ENCODE data around the gene SPINK13. TPM values are rescaled to one million over a fixed set of nuclear protein-coding genes. Genes with fewer than 3 reads are reported as not detected.

The SPINK13 gene
- total RNA-seq, 1 donor from 2014 or later = not detected

DNA sequence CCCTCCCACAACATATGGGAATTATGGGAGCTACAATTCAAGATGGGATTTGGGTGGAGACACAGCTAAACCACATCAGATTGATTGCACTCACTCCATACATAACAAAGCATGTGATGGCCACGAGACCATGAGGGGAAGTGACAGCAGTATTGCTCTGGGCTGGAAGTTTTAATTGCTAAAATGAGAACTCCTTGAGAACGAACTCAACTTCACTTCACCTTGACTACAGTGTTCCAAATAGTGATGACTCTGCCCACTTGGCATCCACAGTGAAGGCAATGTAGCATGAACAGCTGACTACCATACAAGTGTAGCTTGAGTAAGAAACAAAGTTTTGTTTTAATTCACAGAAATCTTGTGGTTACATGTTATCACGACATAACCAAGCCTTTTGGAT is 42.9 kb downstream of the SPINK13 start:
- H3K27ac Mint-ChIP-seq (ENCODE audit: unreplicated experiment) = no peak overlapping the region
- no peak overlapping the region for H3K4me3 ChIP-seq (ENCODE audit: insufficient read depth, low read depth, low read length)
- H3K4me2 ChIP-seq (ENCODE audit: low read length) = no peak overlapping the region
- H3K36me3 ChIP-seq (ENCODE audit: insufficient read depth, low read length) = no peaks in the 10 kb centered on the region
- no peaks in the 10 kb centered on the region for H4K20me1 ChIP-seq (ENCODE audit: insufficient read depth, low read length)
- no peaks in the 10 kb centered on the region for H3K27me3 ChIP-seq (ENCODE audit: insufficient read depth, low read length)
- H2AFZ ChIP-seq (ENCODE audit: low read depth, low read length) = no peak overlapping the region
- DNase-seq (ENCODE audit: low read depth) (no peak), FAIRE-seq (no peak)
- no peaks in the 10 kb centered on the region for H3K36me3 Mint-ChIP-seq (ENCODE audit: low read depth, unreplicated experiment)
- no peaks in the 10 kb centered on the region for H3K4me1 ChIP-seq (ENCODE audit: insufficient read depth, low read length)
- no peak overlapping the region for H3K27ac ChIP-seq (ENCODE audit: low read depth, low read length)
- H3K27me3 Mint-ChIP-seq (ENCODE audit: low read depth, unreplicated experiment) = no peaks in the 10 kb centered on the region
- no peak overlapping the region for H3K4me3 Mint-ChIP-seq (ENCODE audit: unreplicated experiment)
- no peaks in the 10 kb centered on the region for H3K79me2 ChIP-seq (ENCODE audit: insufficient read depth, low read length)
- peaks cover 5% of the 10 kb centered on the region for H3K9me3 Mint-ChIP-seq (ENCODE audit: unreplicated experiment)
- H3K9ac ChIP-seq (ENCODE audit: low read length) = no peak overlapping the region
- no peak for TF ChIP-seq EZH2 (IDR thresholded peaks at IDR 0.05; ENCODE audit: insufficient read depth, low read length)
- TF ChIP-seq, protein P1, sequence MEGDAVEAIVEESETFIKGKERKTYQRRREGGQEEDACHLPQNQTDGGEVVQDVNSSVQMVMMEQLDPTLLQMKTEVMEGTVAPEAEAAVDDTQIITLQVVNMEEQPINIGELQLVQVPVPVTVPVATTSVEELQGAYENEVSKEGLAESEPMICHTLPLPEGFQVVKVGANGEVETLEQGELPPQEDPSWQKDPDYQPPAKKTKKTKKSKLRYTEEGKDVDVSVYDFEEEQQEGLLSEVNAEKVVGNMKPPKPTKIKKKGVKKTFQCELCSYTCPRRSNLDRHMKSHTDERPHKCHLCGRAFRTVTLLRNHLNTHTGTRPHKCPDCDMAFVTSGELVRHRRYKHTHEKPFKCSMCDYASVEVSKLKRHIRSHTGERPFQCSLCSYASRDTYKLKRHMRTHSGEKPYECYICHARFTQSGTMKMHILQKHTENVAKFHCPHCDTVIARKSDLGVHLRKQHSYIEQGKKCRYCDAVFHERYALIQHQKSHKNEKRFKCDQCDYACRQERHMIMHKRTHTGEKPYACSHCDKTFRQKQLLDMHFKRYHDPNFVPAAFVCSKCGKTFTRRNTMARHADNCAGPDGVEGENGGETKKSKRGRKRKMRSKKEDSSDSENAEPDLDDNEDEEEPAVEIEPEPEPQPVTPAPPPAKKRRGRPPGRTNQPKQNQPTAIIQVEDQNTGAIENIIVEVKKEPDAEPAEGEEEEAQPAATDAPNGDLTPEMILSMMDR (IDR thresholded peaks at IDR 0.05; ENCODE audit: insufficient read depth, low read depth, low read length) = no peak
- no peaks in the 10 kb centered on the region for H3K4me1 Mint-ChIP-seq (ENCODE audit: low read depth, unreplicated experiment)
- no peaks in the 10 kb centered on the region for H3K9me3 ChIP-seq (ENCODE audit: insufficient read depth, low read depth, low read length)

DNA sequence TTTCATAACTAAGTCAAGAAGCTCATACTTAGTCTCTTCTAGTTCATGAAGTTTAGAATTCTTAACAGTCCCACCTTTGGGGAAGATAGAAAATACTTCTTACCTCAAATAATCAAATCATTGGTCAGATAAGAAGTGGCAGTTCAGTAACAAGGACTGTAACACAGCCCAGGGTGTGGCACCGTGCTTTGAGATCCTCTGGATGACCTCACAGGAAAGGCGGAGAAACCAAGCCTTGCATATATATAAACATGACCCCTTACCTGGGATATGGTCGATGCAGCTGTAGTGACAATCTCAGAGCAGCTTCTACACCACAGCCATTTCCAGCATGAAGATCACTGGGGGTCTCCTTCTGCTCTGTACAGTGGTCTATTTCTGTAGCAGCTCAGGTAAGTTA is 43.6 kb downstream of the SPINK13 start, which contains the start of gene SPINK7:
SPINK7 (plus strand) TSS at position 271 of the 400 bp plus-strand sequence; CDS start at position 332, 61 bp downstream.
- no peaks in the 10 kb centered on the region for H3K36me3 ChIP-seq (ENCODE audit: insufficient read depth, low read length)
- TF ChIP-seq EZH2 (IDR thresholded peaks at IDR 0.05; ENCODE audit: insufficient read depth, low read length) = no peak
- Mint-ChIP-seq H3K36me3 (ENCODE audit: low read depth, unreplicated experiment) (no peaks in the 10 kb centered on the region), H3K27ac (ENCODE audit: unreplicated experiment) (no peak within 1 kb of the TSS), H3K9me3 (ENCODE audit: unreplicated experiment) (peaks cover 5% of the 10 kb centered on the region), H3K27me3 (ENCODE audit: low read depth, unreplicated experiment) (no peaks in the 10 kb centered on the region), H3K4me1 (ENCODE audit: low read depth, unreplicated experiment) (no peaks in the 10 kb centered on the region), H3K4me3 (ENCODE audit: unreplicated experiment) (no peak within 1 kb of the TSS)
- H3K4me2 ChIP-seq (ENCODE audit: low read length) = no peak within 1 kb of the TSS
- no peaks in the 10 kb centered on the region for H3K9me3 ChIP-seq (ENCODE audit: insufficient read depth, low read depth, low read length)
- H3K4me1 ChIP-seq (ENCODE audit: insufficient read depth, low read length) = no peaks in the 10 kb centered on the region
- H3K27ac ChIP-seq (ENCODE audit: low read depth, low read length) = no peak within 1 kb of the TSS
- no peak within 1 kb of the TSS for H3K9ac ChIP-seq (ENCODE audit: low read length)
- H3K4me3 ChIP-seq (ENCODE audit: insufficient read depth, low read depth, low read length) = no peak within 1 kb of the TSS
- no peaks in the 10 kb centered on the region for H3K79me2 ChIP-seq (ENCODE audit: insufficient read depth, low read length)
- H3K27me3 ChIP-seq (ENCODE audit: insufficient read depth, low read length) = no peaks in the 10 kb centered on the region
- no peaks in the 10 kb centered on the region for H4K20me1 ChIP-seq (ENCODE audit: insufficient read depth, low read length)
- H2AFZ ChIP-seq (ENCODE audit: low read depth, low read length) = no peak within 1 kb of the TSS
- FAIRE-seq (no peak), DNase-seq (ENCODE audit: low read depth) (no peak)

- H3K4me1 Mint-ChIP-seq (ENCODE audit: low read depth, unreplicated experiment) = no peaks in the 10 kb centered on the region
- no peak overlapping the region for H3K27ac Mint-ChIP-seq (ENCODE audit: unreplicated experiment)
- no peaks in the 10 kb centered on the region for H3K9me3 ChIP-seq (ENCODE audit: insufficient read depth, low read depth, low read length)
- no peaks in the 10 kb centered on the region for H3K27me3 ChIP-seq (ENCODE audit: insufficient read depth, low read length)
- H3K36me3 ChIP-seq (ENCODE audit: insufficient read depth, low read length) = no peaks in the 10 kb centered on the region
- TF ChIP-seq, protein P1 (IDR thresholded peaks at IDR 0.05; ENCODE audit: insufficient read depth, low read depth, low read length) = no peak
- no peak for TF ChIP-seq EZH2 (IDR thresholded peaks at IDR 0.05; ENCODE audit: insufficient read depth, low read length)
- no peak overlapping the region for H2AFZ ChIP-seq (ENCODE audit: low read depth, low read length)
- H3K4me3 Mint-ChIP-seq (ENCODE audit: unreplicated experiment) = no peak overlapping the region
- H3K27me3 Mint-ChIP-seq (ENCODE audit: low read depth, unreplicated experiment) = no peaks in the 10 kb centered on the region
- FAIRE-seq (no peak), DNase-seq (ENCODE audit: low read depth) (no peak)
- H4K20me1 ChIP-seq (ENCODE audit: insufficient read depth, low read length) = no peaks in the 10 kb centered on the region
- peaks cover 3% of the 10 kb centered on the region for H3K9me3 Mint-ChIP-seq (ENCODE audit: unreplicated experiment)
- H3K4me2 ChIP-seq (ENCODE audit: low read length) = no peak overlapping the region
- H3K9ac ChIP-seq (ENCODE audit: low read length) = no peak overlapping the region
- no peaks in the 10 kb centered on the region for H3K4me1 ChIP-seq (ENCODE audit: insufficient read depth, low read length)
- no peaks in the 10 kb centered on the region for H3K36me3 Mint-ChIP-seq (ENCODE audit: low read depth, unreplicated experiment)
- no peak overlapping the region for H3K4me3 ChIP-seq (ENCODE audit: insufficient read depth, low read depth, low read length)
- no peaks in the 10 kb centered on the region for H3K79me2 ChIP-seq (ENCODE audit: insufficient read depth, low read length)
- H3K27ac ChIP-seq (ENCODE audit: low read depth, low read length) = no peak overlapping the region
Measured at GRCh38 chr5:148314187-148314586, 45.6 kb downstream of the SPINK13 start.

Data from astrocyte (in vitro differentiated cells and primary cell).